Keratinocyte (primary cell): ENCODE measurements around the gene ENO3. TPM values are rescaled to one million over a fixed set of nuclear protein-coding genes. Genes with fewer than 3 reads are reported as not detected.

Experiments used
- DNase-seq: peaks from one replicate; pipeline ENCODE4 v3.0.0-alpha.2; 2011; ENCODE audit warnings: low read depth, missing footprints, low spot score
- FAIRE-seq: peaks from 2 replicates; lab custom pipeline; 2011; peaks lifted over from hg19 to GRCh38; lab: Jason Lieb, UNC
- H2AFZ ChIP-seq: 2 replicates; pipeline ENCODE4 v1.6.0; 2012; ENCODE audit warnings: low read length, control low read depth, inconsistent platforms; ENCODE audit not compliant: control insufficient read depth
- H3K27ac ChIP-seq: 2 replicates; pipeline ENCODE4 v1.5.1; 2011; ENCODE audit warnings: low read length; ENCODE audit not compliant: control insufficient read depth, insufficient read depth
- H3K27me3 ChIP-seq: 3 replicates; pipeline ENCODE4 v1.6.0; 2011; ENCODE audit warnings: low read length; ENCODE audit not compliant: control insufficient read depth, insufficient read depth; ENCODE audit errors: extremely low read depth
- H3K36me3 ChIP-seq, 2 experiments: 2 replicates in 1 of 2; 3 replicates in 1 of 2; pipeline ENCODE4 v1.5.1; 2011; ENCODE audit warnings: low read length in 2 of 2, mild to moderate bottlenecking in 1 of 2; ENCODE audit not compliant: control insufficient read depth in 2 of 2, insufficient read depth in 2 of 2; ENCODE audit errors: extremely low read depth in 1 of 2
- H3K4me1 ChIP-seq: 3 replicates; pipeline ENCODE4 v1.5.1; 2011; ENCODE audit warnings: low read length; ENCODE audit not compliant: control insufficient read depth, insufficient read depth; ENCODE audit errors: extremely low read depth
- H3K4me2 ChIP-seq: 3 replicates; pipeline ENCODE4 v1.6.0; 2011; ENCODE audit warnings: low read depth, low read length; ENCODE audit not compliant: control insufficient read depth, insufficient read depth; ENCODE audit errors: extremely low read depth
- H3K4me3 ChIP-seq, 3 experiments: fragments of 200-600 bp in 1 of 3; sonication (generic) in 1 of 3; 2 replicates in 2 of 3; 3 replicates in 1 of 3; pipeline ENCODE4 v1.5.1; 2011 to 2016; ENCODE audit warnings: low read length in 3 of 3, mild to moderate bottlenecking in 3 of 3, control low read depth in 2 of 3, inconsistent platforms in 1 of 3, low read depth in 1 of 3, mixed read lengths in 1 of 3, mixed run types in 1 of 3, moderate library complexity in 1 of 3; ENCODE audit not compliant: control insufficient read depth in 2 of 3, insufficient read depth in 2 of 3; ENCODE audit errors: extremely low read depth in 1 of 3
- H3K79me2 ChIP-seq: 2 replicates; pipeline ENCODE4 v1.6.0; 2012; ENCODE audit warnings: low read length; ENCODE audit not compliant: control insufficient read depth, insufficient read depth
- H3K9ac ChIP-seq: 3 replicates; pipeline ENCODE4 v1.6.0; 2011; ENCODE audit warnings: low read length; ENCODE audit not compliant: control insufficient read depth, insufficient read depth; ENCODE audit errors: extremely low read depth
- H3K9me1 ChIP-seq: 3 replicates; pipeline ENCODE4 v1.6.0; 2011; ENCODE audit warnings: low read length; ENCODE audit not compliant: control insufficient read depth, insufficient read depth; ENCODE audit errors: extremely low read depth
- H3K9me3 ChIP-seq: 2 replicates; pipeline ENCODE4 v1.5.1; 2012; ENCODE audit warnings: low read depth, low read length; ENCODE audit not compliant: control insufficient read depth
- H4K20me1 ChIP-seq: 3 replicates; pipeline ENCODE4 v1.6.0; 2011; ENCODE audit warnings: low read length; ENCODE audit not compliant: control insufficient read depth, insufficient read depth; ENCODE audit errors: extremely low read depth
- EZH2 ChIP-seq: IDR thresholded peaks from one replicate; pipeline ENCODE4 v1.6.1; 2012; ENCODE audit warnings: inconsistent platforms, mild to moderate bottlenecking, low read length, moderate library complexity
- dilution Hi-C: fragments of 300-500 bp; cut with MboI; formaldehyde crosslinking; loops from one replicate; pipeline ENCODE4 v1.7.0; 2020; ENCODE audit warnings: low sequenced_read_pairs; ENCODE audit not compliant: extremely low pct_ligation_motif_present
- polyA plus RNA-seq, 5 experiments: library from polyadenylated mRNA; depleted of rRNA in 3 of 5; stranded (reverse) in 3 of 5; stranded (forward) in 1 of 5; unstranded in 1 of 5; fragments of >200 nt; gene quantifications; 1 replicate in 1 of 5; 2 replicates in 3 of 5; 3 replicates in 1 of 5; pipeline versions ENCODE4 v1.2.1 to v1.2.3, GENCODE V29; 2011 to 2012; ENCODE audit warnings: missing spikeins in 2 of 5, low read depth in 1 of 5, low replicate concordance in 1 of 5
- TF ChIP-seq, protein P1 (sequence below), 3 experiments: IDR thresholded peaks in 1 of 3; conservative IDR thresholded peaks in 1 of 3; optimal IDR thresholded peaks in 1 of 3; 2 replicates in 2 of 3; 3 replicates in 1 of 3; pipeline versions ENCODE3 to v1.5.1; 2011; ENCODE audit warnings: low read length in 3 of 3, mild to moderate bottlenecking in 3 of 3, moderate library complexity in 2 of 3, control low read depth in 1 of 3, inconsistent platforms in 1 of 3; ENCODE audit not compliant: insufficient read depth in 2 of 3; ENCODE audit errors: extremely low read depth in 1 of 3

Gene ENO3
- polyA plus RNA-seq, 1 donor (not counting 4 experiments of a cell fraction or from before 2014, with no cell fraction given) = 2.4 TPM

DNA sequence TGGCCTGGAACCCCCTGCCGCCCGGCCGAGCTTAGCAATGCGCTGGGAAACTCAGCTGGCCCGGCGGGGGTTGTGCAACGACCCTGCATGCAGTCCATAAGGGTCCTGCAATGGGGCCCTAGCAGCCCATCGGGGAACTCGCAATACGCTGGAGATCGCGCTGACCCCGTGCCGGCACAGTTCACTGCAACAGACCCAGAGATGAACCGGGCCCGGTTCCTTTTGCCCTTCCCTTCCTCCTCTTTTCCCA is 11.4 kb upstream of the ENO3 start:
- TF ChIP-seq, protein P1, sequence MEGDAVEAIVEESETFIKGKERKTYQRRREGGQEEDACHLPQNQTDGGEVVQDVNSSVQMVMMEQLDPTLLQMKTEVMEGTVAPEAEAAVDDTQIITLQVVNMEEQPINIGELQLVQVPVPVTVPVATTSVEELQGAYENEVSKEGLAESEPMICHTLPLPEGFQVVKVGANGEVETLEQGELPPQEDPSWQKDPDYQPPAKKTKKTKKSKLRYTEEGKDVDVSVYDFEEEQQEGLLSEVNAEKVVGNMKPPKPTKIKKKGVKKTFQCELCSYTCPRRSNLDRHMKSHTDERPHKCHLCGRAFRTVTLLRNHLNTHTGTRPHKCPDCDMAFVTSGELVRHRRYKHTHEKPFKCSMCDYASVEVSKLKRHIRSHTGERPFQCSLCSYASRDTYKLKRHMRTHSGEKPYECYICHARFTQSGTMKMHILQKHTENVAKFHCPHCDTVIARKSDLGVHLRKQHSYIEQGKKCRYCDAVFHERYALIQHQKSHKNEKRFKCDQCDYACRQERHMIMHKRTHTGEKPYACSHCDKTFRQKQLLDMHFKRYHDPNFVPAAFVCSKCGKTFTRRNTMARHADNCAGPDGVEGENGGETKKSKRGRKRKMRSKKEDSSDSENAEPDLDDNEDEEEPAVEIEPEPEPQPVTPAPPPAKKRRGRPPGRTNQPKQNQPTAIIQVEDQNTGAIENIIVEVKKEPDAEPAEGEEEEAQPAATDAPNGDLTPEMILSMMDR (optimal IDR thresholded peaks at IDR 0.05 in 1 of 3, IDR thresholded peaks at IDR 0.05 in 1 of 3, conservative IDR thresholded peaks at IDR 0.05 in 1 of 3; ENCODE audit: extremely low read depth in 1 of 3, insufficient read depth in 2 of 3, low read length in 3 of 3) = no peak
- TF ChIP-seq EZH2 = no peak
- peak overlapping the region; percentile 97 for H3K9ac ChIP-seq
- dilution Hi-C loops = no loop called here
- H3K9me3 ChIP-seq = no peaks in the 10 kb centered on the region
- H3K4me1 ChIP-seq = peaks cover 28% of the 10 kb centered on the region
- no peaks in the 10 kb centered on the region for H3K9me1 ChIP-seq
- H2AFZ ChIP-seq = peak overlapping the region; percentile 45
- DNase-seq (no peak), FAIRE-seq (no peak)
- H4K20me1 ChIP-seq = peaks cover under 1% of the 10 kb centered on the region
- peak overlapping the region; percentile 91 to 93 (median 91) for H3K4me3 ChIP-seq
- peak overlapping the region; percentile 79 for H3K4me2 ChIP-seq
- H3K27me3 ChIP-seq = no peaks in the 10 kb centered on the region
- peaks cover 47% of the 10 kb centered on the region for H3K79me2 ChIP-seq
- peaks cover 22 to 23% of the 10 kb centered on the region in 2 experiments for H3K36me3 ChIP-seq
- H3K27ac ChIP-seq = peak overlapping the region; percentile 98

DNA sequence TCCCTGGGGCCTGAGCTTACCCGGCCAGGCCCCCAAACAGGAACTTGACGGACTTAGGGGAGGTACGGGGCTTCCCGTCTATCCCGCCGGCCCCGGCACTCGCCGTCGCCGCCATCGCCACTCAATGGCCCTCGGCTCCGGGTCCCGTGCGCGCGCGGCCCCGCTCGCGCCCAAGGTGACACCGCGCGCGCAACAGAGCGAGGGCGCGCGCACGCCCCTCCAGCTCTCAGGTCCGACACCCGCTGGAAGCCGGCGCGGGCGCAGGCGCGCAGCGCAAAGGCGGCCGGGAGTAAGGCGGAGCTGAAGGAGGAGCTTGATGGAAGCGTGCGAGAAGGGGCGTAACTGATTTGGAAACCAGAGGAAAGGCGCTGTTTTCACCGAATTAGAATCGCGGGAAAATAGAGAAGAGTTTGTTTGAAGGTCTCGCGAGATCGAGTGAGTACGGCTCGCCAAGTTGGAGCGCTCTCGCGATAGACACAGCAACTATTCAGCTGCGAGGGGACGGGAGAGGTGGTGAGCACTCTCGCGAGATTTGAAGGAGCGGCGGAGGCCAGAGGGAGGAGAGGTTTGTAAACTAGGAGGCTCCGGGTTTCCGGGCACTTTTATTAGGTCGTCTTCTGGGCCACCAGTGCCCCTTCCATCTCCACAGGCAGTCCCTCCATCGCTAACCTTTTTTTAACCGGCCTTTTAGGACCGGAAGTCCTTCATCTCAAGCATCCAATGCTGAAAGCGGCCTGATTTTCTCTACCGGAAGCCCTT is 10.9 kb upstream of the ENO3 start, which contains the start of the genes RNF167 and SLC25A11:
RNF167 (plus strand) TSS at position 473 of the 759 bp plus-strand sequence. CDS start 642 bp downstream, outside the sequence.
SLC25A11 (minus strand) TSS at position 251 of the 759 bp plus-strand sequence; CDS start at position 115, 136 bp downstream.
- Histone ChIP-seq H2AFZ (peak within 1 kb of the TSS; percentile 94), H3K9me1 (no peaks in the 10 kb centered on the region), H3K4me3 (peak within 1 kb of the TSS; percentile 91 to 93 (median 91)), H3K27me3 (no peaks in the 10 kb centered on the region), H3K79me2 (peaks cover 52% of the 10 kb centered on the region), H3K4me2 (peak within 1 kb of the TSS; percentile 100), H3K4me1 (peaks cover 32% of the 10 kb centered on the region), H3K9me3 (no peaks in the 10 kb centered on the region), H3K9ac (peak within 1 kb of the TSS; percentile 97), H3K36me3 (peaks cover 25 to 27% of the 10 kb centered on the region in 2 experiments), H3K27ac (peak within 1 kb of the TSS; percentile 98), H4K20me1 (peaks cover 4% of the 10 kb centered on the region)
- DNase-seq = peak; percentile 99
- no peak for TF ChIP-seq EZH2
- TF ChIP-seq, protein P1 (optimal IDR thresholded peaks at IDR 0.05 in 1 of 3, IDR thresholded peaks at IDR 0.05 in 1 of 3, conservative IDR thresholded peaks at IDR 0.05 in 1 of 3; ENCODE audit: extremely low read depth in 1 of 3, insufficient read depth in 2 of 3, low read length in 3 of 3) = no peak
- dilution Hi-C loops = loop anchor here (10.0 kb wide), 1 partner anchor 65 kb away; no protein-coding TSS in a partner anchor
- peak; percentile 96 for FAIRE-seq
